ENCODE results near the gene FBXO22.

- TF ChIP-seq POLR2A (IDR thresholded peaks at IDR 0.05): no peak
- TF ChIP-seq CTCF (IDR thresholded peaks at IDR 0.05): no peak
Observed at GRCh38 chr15:75924576-75924975, 20.9 kb downstream of the FBXO22 start.
